ENCODE data around the gene LINC01488. TPM values are rescaled to one million over a fixed set of nuclear protein-coding genes. Genes with fewer than 3 reads are reported as not detected.

The LINC01488 gene
- total RNA-seq, 1 donor from 2014 or later, result not detected

DNA sequence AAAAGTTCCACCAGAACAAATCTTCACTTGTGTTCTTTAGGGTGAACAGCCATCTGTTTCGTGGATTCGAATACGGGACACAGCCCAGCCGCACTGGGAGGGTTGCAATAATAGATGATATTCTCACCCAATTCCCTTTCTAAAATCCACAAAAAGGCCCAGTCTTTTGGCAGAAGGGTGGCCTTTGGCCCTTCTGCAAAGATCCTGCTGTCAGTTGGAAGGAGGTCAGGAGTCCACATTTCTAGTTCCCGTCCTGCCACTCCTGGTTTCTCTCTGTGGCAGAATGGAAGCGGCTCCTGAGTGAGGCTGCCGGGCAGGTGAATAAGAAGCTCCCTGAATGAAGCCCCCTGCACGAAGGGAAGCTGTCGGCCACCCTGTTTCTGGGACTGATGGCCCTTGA, 11.2 kb upstream of the LINC01488 start:
- DNase-seq, result no peak
- no peak for ATAC-seq (ENCODE audit: low read depth)
- intact Hi-C loops (cut with micrococcal nuclease), result no loop called here
- TF ChIP-seq, protein P1, sequence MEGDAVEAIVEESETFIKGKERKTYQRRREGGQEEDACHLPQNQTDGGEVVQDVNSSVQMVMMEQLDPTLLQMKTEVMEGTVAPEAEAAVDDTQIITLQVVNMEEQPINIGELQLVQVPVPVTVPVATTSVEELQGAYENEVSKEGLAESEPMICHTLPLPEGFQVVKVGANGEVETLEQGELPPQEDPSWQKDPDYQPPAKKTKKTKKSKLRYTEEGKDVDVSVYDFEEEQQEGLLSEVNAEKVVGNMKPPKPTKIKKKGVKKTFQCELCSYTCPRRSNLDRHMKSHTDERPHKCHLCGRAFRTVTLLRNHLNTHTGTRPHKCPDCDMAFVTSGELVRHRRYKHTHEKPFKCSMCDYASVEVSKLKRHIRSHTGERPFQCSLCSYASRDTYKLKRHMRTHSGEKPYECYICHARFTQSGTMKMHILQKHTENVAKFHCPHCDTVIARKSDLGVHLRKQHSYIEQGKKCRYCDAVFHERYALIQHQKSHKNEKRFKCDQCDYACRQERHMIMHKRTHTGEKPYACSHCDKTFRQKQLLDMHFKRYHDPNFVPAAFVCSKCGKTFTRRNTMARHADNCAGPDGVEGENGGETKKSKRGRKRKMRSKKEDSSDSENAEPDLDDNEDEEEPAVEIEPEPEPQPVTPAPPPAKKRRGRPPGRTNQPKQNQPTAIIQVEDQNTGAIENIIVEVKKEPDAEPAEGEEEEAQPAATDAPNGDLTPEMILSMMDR (IDR thresholded peaks at IDR 0.05), result no peak
- CTCF ChIA-PET, result no interaction called here
- Mint-ChIP-seq H3K36me3 (ENCODE audit: low read depth) (no peaks in the 10 kb centered on the region), H3K27me3 (peaks cover 13% of the 10 kb centered on the region), H3K27ac (no peak overlapping the region), H3K9me3 (no peaks in the 10 kb centered on the region), H3K4me3 (no peak overlapping the region), H3K4me1 (no peaks in the 10 kb centered on the region)
- POLR2A ChIA-PET, result no interaction called here

DNA sequence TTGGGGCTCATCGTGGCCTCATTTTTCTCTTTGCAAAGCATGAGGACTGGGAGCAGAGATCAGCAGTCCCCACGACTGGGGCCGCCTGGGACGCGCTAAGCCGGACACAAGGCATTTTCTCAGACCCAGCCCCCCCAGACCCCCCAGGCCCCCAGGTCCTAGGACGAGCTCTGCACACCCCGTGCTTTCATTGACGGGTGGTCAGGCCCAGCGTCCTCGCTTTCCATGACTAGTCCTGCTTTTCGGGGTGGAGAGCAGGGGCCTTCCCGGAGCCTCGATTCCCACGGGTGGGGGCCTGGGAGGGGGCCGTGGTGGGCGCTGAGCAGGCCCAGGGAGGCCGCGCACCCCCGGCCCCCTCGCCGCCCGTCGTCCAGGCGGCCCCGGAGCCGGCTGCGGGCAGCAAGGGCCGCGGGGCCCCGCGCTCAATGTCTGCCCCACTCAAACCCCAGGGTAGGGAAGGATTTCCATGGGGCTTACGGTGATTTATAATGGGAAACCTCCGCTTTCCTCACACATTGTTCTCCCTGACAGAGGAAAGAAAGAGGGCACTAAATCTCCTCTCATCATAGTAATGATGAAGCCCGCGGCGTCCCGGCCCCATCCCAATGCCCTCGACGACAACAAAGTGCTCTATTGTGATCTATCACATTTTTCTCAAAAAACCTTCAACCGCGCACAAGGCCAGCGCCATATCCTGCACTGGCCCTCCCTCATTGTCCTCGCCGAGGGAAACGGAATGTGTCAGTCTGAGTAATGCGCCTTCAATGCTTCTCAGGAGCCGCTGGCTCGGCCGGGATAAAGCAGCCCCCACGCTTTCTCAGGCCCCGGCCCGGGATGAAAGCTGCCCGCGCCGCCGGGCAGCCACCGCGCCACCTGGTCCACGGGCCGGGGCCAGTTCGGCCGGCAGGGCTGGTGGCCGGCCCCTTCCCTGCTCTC, 10.4 kb upstream of the LINC01488 start:
- TF ChIP-seq, protein P1 (IDR thresholded peaks at IDR 0.05), result no peak

DNA sequence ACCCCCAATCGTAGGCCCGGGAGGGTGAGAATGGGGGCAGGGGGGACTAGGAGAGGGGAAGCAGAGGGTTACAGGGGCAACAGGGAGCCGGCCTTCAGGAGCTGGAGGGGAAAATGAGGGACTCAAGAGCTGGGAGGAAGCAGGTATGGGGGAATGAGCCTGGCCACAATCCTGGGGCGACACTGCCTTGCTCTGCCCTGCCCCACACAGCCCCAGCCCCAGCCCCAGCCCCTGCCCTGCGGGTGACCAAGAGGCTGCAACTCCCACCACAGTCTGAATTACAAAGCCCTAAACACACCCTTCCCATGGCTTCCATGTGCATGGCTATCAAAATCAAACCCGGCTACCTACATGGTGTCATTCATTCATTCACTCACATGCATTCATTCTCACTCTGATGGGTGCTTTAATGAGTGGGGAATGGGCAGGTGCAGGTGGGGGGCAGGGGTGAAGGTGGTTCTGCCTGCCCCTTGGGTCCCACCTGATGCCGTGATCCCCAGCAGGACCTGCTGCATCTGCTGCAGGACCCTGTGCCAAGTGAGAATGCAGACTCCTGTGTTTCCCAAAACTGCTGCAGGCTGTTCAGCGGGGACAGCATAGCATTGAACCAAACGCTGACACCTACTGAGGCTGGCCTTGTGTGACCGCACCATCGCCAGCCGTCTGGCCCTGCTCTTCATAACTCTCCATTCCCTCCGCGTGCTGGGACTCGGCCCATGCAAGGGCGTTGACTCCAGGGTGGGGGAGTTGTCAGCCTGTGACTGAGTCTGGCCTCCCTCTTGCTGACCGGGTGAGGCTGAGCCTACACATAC, 9.5 kb upstream of the LINC01488 start:
- intact Hi-C loops (cut with micrococcal nuclease), result no loop called here
- ChIA-PET CTCF (no interaction called here), POLR2A (no interaction called here)
- Mint-ChIP-seq H3K9me3 (no peaks in the 10 kb centered on the region), H3K27me3 (peaks cover 13% of the 10 kb centered on the region), H3K4me3 (no peak overlapping the region), H3K4me1 (no peaks in the 10 kb centered on the region), H3K36me3 (ENCODE audit: low read depth) (no peaks in the 10 kb centered on the region), H3K27ac (no peak overlapping the region)
- DNase-seq (no peak), ATAC-seq (ENCODE audit: low read depth) (no peak)
- TF ChIP-seq, protein P1 (IDR thresholded peaks at IDR 0.05), result no peak

More for the DNA sequence above, 10.4 kb upstream of the LINC01488 start:
- DNase-seq (no peak), ATAC-seq (ENCODE audit: low read depth) (no peak)
- intact Hi-C loops (cut with micrococcal nuclease), result no loop called here
- Mint-ChIP-seq H3K9me3 (no peaks in the 10 kb centered on the region), H3K4me1 (no peaks in the 10 kb centered on the region), H3K4me3 (no peak overlapping the region), H3K36me3 (ENCODE audit: low read depth) (no peaks in the 10 kb centered on the region), H3K27me3 (peaks cover 13% of the 10 kb centered on the region), H3K27ac (no peak overlapping the region)
- ChIA-PET CTCF (no interaction called here), POLR2A (no interaction called here)

DNA sequence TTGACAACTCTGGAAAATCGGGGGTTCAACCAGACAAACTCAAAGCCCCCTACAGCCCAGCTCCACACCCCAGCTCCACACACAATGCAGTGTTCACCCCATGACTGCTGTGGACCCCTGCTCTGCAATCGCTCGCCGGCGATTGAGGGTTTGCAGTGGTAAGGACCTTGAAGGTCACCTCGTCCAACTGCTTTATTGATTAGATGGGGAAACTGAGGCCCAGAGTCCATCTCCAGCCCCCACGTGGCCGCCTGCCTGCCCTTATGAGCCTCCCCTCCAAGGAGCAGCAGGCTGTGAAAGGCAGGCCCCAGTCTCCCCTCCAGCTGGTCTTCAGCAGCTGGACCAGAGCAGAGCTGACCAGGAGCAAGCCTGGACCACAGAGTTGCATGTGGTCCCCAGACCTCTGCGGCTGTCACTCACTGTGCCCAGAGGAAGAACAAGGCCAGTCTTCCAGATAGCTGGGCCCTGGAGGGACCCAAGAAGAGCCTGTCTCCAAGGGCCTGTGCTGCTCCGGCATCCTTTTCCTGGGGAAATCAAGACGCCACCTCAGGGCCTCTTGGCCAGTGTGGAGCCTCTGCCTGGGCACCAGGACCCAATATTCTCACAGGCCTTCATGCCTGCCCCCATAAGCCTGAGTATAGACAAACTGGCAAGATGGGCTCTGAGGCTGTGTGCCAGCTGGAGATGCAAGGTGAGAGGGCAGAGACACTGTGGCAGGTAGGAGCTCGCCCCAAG, 8.8 kb upstream of the LINC01488 start:
- no peak overlapping the region for H3K4me3 Mint-ChIP-seq
- DNase-seq (no peak), ATAC-seq (ENCODE audit: low read depth) (no peak)
- ChIA-PET CTCF (no interaction called here), POLR2A (no interaction called here)
- TF ChIP-seq, protein P1 (IDR thresholded peaks at IDR 0.05), result no peak
- H3K9me3 Mint-ChIP-seq, result no peaks in the 10 kb centered on the region
- intact Hi-C loops (cut with micrococcal nuclease), result no loop called here
- H3K27me3 Mint-ChIP-seq, result peaks cover 13% of the 10 kb centered on the region
- H3K27ac Mint-ChIP-seq, result no peak overlapping the region
- H3K4me1 Mint-ChIP-seq, result no peaks in the 10 kb centered on the region
- H3K36me3 Mint-ChIP-seq (ENCODE audit: low read depth), result no peaks in the 10 kb centered on the region
